GM10248 (cell line): ENCODE data around the gene CTH.

Experiments
- CTCF ChIA-PET: fragments of 300-600 bp; sonication (Branson Sonifier 250); formaldehyde crosslinking; extraction: SDS; loops from one replicate; lab custom pipeline; 2021; ENCODE audit warnings: antibody characterized with exemption; lab: Yijun Ruan, JAX
- POLR2A ChIA-PET: fragments of 350-650 bp; sonication (Branson Sonifier 250); formaldehyde crosslinking; extraction: SDS; loops from one replicate; lab custom pipeline; 2020; ENCODE audit warnings: antibody characterized with exemption; lab: Yijun Ruan, JAX
- DNase-seq: peaks from one replicate; pipeline ENCODE4 v3.0.0; 2012; ENCODE audit errors: extremely low spot score
- CTCF ChIP-seq: IDR thresholded peaks from 2 replicates; pipeline ENCODE4 v1.5.1; 2012; ENCODE audit warnings: mild to moderate bottlenecking, low read depth; ENCODE audit errors: extremely low read depth, missing control alignments, control extremely low read depth

The CTH gene

GRCh38 chr1:70420320-70420719 lies 9.3 kb downstream of the CTH start:
- POLR2A ChIA-PET = no interaction called here
- no peak for DNase-seq
- no peak for TF ChIP-seq CTCF
- CTCF ChIA-PET = no interaction called here

GRCh38 chr1:70426154-70427131 lies 15.4 kb downstream of the CTH start:
- no peak for TF ChIP-seq CTCF
- no peak for DNase-seq
- ChIA-PET POLR2A (no interaction called here), CTCF (interaction anchor here (1.2 kb wide), 1 partner anchor 11 kb away, joined by 3 read pairs; no protein-coding TSS in a partner anchor)

GRCh38 chr1:70427976-70428375 lies 16.9 kb downstream of the CTH start:
- TF ChIP-seq CTCF = no peak
- ChIA-PET CTCF (no interaction called here), POLR2A (no interaction called here)
- DNase-seq = no peak

GRCh38 chr1:70429219-70429618 lies 18.2 kb downstream of the CTH start:
- ChIA-PET CTCF (no interaction called here), POLR2A (no interaction called here)
- no peak for DNase-seq
- TF ChIP-seq CTCF = no peak

GRCh38 chr1:70429757-70430156 lies 18.7 kb downstream of the CTH start:
- POLR2A ChIA-PET = no interaction called here
- CTCF ChIA-PET = no interaction called here
- no peak for DNase-seq
- no peak for TF ChIP-seq CTCF

GRCh38 chr1:70431317-70431716 lies 20.2 kb downstream of the CTH start:
- CTCF ChIA-PET = no interaction called here
- no peak for TF ChIP-seq CTCF
- no peak for DNase-seq
- POLR2A ChIA-PET = no interaction called here
